HG02588 (cell line): ENCODE results near the gene TMEM220.

Source experiments
- ATAC-seq: cut with Tn5 transposase; IDR thresholded peaks from one replicate; pipeline ENCODE4 v1.9.1; 2021; ENCODE audit warnings: mild to moderate bottlenecking, moderate library complexity; ENCODE audit not compliant: unreplicated experiment

Gene TMEM220

DNA sequence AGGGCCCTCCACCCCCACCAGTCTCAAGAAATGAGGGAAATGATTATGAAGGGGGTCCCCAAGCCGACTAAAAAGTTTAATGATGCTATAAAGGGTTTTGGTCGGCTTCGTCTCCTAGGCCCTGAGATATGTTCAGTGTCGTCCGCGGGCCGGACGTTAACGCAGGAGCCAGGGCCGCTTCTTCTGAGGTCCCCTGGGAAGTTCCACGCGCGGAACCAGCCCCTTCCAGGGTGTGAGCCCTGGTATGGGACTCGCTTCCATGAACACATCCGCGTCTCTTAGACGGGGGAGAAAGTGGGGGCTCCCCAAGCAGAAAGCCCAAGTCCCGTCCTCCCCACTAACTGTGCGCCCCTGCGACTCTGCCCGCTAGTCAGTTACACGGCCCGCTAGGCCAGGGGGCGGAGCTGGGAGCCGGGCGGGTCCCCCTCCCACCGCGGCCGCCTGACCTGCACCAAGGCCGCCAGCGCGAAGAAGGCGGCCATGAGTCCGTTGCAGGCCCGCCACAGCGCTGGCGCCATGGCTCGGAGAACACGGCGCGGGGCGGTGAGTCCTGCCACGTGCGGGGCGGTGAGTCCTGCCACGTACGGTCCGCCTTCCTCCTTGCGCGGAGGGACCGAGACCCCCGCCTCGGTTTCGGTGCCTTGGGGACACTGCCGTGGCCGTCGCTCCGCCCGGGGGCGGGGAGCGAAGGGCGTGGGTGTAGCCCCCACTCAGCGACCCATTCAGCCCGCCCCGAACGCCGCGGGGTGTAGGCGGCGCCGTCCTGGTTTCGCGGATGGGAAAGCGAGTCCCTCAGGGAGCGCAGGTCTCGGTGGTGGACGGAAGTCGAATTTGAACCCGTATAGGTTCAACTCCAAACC lies at the start of gene TMEM220:
TSS of gene TMEM220 (minus strand) at position 690 of the 860 bp plus-strand sequence. CDS start at position 518, 172 bp downstream.
- ATAC-seq: peak; percentile 75

DNA sequence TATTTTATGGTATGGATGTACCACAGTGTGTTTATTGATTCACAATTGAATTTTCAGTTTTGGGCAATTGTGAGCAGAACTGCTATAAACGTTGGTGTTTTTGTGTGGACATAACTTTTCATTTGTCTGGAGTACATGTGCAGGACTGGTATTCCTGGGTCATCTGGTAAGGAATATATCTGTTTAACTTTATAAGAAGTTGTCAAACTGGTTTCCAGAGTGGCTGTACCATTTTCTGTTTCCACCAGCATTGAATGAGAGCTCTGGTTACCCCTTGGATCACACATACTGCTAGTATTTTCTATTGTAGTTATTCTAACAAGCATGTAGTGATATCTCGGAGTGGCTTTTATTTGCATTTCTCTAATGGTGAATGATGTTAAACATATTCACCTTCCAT lies 49.8 kb upstream of the TMEM220 start:
- no peak for ATAC-seq

DNA sequence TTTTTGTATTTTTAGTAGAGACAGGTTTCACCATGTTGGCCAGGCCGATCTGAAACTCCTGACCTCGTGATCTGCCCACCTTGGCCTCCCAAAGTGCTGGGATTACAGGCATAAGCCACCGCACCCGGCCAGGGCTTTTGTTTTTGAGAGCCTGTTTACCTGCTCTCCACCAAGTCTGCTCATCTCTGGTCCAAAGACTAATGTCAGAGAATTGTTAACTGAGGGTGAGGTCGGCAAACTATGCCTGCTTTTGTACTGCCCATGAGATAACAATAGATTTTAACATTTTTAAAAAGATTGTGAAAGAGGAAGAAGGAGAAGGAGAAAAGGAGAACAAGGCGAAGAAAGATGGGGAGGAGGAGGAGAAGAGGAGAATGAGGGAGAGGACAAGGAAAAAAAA lies 48.1 kb upstream of the TMEM220 start:
- no peak for ATAC-seq

DNA sequence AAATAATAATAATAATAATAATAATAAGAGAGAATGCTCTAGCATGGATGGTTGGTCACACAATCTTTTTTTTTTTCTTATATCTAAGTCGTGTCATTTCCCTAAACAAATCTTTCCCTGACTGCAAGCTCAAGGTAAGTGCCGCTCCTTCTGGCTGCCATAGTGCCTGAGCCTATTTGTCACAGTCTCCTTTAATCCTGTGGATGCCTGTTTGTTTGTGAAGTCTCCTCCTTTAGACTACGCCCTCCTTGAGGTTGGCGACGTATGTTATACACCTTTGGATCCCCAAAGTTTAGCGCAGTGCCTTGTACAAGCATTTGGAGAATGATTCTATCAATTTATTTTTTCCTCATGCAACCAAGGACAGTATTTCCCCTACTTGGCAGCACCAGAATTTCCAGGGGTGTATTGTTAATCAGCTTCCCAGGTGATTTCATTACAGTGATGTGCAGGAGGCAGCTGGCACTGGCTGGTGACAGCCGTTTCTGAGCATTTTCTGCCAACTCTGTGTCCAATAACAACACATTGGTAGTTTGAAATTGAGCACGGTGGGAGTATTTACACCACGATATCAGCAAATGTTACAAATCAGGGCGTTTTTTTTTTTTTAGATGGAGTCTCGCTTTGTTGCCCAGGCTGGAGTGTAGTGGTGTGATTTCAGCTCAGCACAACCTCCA lies 47.4 kb upstream of the TMEM220 start:
- no peak for ATAC-seq

DNA sequence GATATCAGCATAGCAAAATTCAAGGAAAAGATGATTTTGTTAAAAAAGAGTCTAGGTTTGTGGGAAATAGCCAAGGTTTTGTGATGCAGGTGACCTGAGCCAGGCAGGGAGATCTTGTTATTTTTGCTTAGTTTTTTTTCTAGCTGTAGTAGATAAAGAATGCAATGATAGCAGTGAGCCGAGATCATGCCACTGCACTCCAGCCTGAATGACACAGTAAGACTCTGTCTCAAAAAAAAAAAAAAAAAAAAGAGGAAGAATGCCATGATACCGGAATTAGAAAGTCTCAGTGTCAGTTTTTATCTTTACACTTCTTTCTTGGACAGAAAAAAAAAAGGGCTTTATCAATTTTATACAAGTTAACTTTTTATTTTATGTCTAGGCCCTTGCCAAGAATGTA lies 46.6 kb upstream of the TMEM220 start:
- no peak for ATAC-seq

DNA sequence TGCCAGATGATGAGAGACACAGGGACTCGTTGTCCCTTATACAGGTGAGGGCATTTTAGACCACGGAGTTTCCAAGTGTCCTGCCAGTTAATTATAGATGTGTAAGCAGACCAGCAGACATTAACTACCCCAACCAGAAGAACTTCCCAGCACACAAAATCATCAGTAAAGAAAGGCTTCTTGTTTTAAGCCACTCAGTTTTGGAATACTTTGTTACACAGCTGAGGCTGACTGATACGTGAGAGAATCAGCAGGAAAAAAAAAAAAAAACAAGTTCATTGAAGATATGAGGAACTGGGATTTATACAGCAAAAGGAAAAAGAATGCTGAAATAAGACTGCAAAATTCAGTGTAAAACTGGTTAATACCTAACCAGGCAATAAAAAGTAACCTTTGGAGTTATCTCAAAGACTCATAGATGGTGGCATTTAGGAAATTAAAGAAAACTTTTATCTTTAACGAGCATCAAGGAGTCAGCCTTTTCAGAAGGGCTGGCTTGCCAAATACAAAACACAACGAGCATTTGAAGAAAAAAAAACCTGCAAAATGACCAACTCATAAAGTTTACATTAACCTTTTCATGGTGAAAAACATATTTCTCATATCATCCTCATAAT lies 46.0 kb upstream of the TMEM220 start:
- ATAC-seq: no peak

DNA sequence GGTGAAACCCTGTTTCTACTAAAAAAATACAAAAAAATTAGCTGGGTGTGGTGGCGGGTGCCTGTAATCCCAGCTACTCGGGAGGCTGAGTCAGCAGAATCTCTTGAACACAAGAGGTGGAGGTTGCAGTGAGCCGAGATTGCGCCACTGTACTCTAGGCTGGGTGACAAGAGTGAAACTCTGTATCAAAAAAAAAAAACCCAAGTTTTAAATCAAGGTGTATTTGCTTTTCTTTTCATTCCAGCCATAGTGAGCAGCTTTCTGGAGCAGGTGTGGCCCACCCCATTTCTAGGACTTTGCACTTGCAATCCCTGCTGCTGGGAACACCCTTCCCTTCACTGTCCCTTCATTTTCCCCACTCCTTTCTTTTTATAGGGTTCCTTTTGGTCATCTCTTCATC lies 45.2 kb upstream of the TMEM220 start:
- ATAC-seq: no peak

DNA sequence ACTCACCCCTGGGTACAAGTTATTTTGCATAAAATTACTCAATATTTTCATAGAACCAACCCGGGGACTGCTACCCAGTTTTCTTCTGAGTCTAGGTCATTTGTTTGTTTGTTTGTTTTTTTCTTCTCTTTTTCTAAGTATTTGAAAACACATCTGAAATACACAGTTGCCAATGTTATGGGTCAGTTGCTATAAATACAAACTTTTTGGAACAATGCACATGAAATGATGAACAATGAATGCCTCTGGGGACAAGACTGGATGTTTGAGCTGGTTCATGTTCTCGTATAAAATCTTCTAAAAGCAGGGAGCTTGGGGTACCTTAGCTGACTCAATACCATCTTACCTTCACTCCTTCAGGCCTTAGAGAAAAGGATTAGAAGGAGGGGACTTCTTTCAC lies 43.6 kb upstream of the TMEM220 start:
- no peak for ATAC-seq

DNA sequence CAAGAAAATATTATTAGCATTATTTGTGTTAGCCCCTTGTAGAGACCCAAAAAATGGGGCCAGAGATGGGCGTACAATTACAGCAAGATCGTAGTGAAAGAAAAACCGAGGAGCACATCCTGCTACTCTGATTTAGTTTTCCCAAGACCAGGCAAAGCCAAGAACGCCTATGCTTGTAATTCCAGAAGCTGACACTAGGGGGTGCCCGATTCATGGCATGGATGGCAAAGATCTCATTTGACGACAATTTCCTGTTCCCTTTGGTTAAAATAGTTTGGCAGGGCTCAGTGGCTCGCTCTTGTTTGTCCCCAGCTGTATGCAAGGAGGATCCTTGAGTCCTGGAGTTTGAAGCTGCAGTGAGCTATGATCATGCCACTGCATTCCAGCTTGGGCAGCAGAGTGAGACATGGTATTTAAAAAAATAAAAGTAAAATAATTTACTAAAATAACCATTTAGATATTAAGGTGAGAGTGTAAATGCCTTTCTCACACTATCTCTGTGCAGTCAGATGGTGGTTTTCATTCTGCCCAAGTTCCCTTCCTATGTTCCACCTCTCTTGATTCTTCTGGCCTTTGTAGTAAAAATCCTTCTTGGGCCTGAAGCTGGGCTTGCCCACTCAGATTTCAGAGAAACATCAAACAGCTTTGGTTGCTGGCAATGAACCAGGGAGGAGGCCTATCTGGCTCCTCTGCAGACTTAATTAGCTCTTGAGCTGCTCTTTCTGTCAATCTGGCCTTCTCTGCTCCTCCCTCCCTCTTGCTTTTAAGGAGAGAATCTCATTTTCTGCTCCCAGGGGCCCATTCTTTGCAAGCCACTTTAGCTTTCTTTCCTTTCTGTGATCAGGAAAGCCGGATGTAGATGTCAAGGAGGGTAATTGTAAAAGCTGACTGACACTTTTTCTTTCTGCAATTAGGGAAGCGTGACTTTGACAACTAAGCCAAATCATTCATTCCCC lies 42.9 kb upstream of the TMEM220 start:
- no peak for ATAC-seq

DNA sequence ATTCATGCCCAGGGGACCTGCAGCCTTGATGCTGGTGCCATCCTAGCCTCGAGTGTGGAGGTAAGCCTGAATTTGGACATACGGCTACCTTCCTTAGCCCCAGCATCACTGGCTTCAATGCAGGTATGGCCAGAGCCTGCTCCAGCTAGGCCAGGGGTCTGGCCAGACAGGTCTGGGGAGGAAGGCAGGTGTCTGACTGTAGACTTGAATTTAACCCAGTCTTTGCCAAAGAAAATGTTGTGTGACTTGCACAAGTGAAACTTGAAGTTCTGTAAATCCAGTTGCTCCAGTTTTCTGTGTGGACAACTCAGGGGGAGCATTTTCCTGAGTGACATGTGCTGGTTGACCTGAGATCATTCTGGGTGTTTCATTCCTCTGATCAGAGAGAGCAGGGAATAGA lies 41.3 kb upstream of the TMEM220 start:
- no peak for ATAC-seq

DNA sequence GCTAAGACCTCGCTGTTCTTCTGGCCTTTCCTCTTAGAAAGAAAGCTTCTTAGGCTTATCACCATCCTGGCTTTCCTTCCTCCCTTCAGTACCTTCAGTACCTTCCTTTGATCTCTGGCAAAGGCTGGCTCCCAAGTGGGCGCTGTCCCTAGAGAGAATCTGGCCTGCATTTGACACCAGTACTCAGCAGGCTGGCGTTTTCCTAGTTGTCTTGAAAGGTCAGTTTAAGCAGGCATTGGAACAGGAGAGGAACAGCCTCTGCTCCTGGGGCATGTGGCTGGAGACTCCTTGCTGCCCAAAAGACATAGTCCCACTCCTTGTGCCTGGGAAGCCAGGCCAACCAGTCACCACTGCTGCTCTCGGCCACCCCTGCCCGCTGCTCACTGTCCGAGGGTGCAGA lies 40.0 kb upstream of the TMEM220 start:
- ATAC-seq: no peak

DNA sequence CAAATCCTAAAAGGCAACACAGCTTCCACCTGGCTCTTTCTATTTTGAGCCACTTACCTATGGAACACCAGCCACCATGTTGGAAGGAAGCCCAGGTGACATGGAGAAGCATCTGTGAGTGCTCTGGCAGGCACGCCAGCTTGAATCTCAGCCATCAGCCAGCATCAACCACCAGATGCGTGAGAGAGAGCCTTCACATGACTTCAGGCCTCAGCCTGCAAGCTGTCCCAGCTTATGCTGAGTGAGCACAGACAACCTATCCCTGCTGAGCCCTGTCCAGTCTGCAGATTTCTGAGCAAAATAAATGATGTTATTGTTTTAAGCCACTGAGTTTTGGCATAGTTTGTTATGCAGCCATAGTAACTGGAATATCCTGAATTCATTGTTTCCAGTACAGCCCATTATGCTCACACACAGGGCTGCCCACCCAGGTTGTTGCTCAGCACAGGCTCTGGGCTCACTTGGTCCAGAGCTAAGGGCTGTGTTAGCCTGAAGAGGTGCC lies 39.0 kb upstream of the TMEM220 start:
- no peak for ATAC-seq

DNA sequence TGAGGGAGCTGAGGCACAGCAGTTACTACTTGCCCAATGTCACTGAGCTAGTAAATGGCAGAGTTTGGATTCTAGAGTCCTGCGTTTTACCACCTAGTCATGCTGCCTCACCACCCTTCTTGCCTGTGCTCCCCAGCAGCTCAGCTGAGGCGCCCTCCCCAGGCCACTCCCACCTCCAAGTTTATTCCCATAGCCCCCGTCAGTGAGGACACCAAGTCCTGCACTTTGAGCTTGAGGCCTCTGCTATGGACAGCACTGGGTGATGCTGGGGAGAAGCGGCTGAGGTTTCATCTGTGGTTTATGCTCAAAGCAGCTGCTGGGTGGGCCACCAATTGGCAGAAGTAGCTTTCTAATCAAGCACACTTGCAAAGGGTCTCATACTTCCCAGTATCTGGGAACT lies 37.4 kb upstream of the TMEM220 start:
- no peak for ATAC-seq

DNA sequence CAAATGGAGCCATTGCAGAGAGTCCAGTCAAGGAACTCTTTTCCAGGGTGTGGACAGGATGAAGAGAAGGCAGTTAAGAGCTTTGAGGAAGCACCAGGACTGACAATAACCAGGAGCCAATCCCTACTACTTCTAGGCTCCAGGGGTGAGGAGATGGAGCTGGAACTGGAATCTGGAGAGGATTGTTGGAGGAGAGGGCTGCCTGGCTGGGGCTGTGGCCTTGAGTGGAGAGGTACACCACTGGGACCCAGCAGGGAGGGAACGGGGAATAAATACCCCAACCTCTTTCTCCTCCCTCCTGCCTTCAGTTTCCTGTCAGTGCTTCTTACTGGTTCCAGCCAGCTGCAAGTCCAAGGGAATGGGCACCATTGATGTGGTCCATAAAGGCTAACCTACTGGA lies 32.2 kb upstream of the TMEM220 start:
- ATAC-seq: no peak

DNA sequence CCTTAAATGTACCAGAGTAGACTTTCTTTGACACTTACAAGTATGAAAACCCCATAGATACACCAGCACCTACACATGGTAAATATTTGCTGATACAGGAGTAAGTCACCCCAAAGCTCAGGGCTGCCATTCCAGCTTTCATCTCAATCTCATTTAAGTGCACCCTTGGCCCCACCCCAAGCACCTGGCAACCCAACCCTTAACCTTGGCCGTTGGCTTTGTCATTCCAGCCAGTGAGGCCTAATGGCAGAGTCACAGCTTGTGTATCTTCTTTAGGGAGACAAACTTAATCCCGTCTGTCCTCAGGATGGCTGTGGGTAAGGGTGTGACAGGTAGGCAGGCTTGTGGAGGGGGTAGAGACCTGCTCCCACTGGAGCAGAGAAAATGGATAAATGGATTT lies 31.5 kb upstream of the TMEM220 start:
- no peak for ATAC-seq

DNA sequence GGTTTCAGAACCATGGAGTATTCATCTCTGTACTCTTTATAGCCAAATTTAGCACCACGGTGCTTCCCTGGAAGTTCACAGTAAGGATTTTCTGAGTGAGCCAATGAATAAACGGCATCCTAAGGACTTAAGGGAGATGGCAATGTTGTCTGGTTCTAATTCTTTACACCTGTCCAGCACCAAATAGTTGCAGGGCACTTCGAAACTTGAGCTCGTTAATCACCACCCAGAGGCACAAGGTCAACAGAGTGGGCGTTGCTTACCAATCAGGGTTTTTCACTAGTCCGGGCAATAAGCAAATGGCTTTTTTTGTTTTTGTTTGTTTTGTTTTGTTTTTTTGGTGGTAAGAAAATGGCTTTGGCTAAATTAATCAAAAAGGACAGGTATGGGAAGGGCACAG lies 28.2 kb upstream of the TMEM220 start:
- no peak for ATAC-seq

DNA sequence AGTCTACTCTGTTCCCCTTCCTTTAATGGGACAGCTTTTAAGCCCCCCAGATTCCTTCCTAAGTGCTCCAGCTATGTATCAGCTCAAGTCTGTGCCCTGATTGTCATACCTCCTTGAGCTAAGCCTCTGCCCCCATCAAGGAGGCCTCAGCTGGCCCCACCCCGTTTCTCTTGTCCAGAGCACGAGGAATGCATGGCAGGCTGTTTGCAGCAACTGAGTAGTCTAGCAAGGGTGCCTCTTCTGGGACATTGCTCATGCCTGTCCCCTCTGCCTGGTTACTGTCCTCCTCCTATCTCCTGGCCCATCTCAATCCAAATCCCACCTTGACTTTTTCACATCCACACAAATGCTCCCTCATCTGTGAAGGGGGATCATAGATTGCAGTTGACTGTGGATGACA lies 27.8 kb upstream of the TMEM220 start:
- no peak for ATAC-seq

DNA sequence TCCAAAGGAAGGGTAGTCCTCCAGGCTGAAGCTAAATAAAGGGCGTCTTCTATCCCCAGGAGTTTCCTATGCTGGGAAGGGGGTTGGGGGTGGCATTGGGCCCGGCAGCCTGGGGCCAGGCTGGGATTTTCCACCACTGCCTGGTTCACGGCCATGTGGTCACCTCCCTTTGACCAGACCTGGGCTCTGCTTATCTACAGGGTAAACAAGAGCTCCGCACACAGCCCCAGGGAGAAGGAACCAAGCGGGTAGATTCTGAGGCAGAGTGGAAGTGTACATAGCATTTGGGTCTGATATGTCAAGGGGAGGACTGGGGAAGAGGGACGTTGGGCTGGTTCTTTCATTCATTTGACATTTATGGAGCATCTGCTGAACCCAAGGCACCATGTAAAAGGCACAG lies 27.2 kb upstream of the TMEM220 start:
- ATAC-seq: no peak

DNA sequence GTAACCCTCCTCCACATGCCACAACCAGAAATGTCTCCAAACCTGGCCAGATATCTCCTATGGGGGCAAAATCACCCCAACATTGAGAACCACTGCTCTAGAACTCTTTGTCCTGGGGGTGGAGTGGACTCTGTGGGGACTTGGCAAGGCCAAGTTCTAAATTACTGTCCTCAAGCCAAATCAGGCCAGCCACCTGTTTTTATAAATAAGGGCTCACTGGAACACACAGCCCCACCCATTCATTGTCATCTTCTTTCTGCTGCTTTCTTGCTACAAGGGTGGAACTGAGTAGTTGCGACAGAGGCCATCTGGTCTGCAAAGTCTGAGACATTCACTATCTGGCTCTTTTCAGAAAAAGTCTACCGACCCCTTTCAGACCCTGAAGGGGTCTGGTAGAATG lies 26.8 kb upstream of the TMEM220 start:
- ATAC-seq: no peak

DNA sequence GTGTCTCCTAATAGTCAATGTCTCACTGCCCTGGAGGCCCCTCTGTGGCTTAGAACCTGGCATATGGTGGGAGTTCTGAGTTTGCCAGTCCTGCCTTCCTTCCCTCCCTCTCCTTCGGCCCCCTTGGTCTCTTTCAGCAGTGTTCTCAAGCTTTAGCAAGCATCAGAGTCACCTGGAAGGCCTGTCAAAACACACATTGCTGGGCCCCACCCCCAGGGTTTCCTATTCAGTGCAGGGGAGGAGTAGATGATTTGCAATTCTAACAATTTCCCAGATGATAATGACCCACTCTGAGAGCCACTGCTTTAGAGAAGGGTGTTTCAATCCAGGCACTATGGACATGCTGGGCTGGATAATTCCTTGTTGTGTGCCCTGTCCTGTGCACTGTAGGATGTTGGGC lies 26.4 kb upstream of the TMEM220 start:
- ATAC-seq: no peak
